Ishikawa (cell line): Measurements from ENCODE around the gene GATAD2A.

Experiments
- CREB1 ChIP-seq: IDR thresholded peaks from 2 replicates; pipeline ENCODE4 v1.6.1; 2012; ENCODE audit warnings: low read depth
- EGR1 ChIP-seq: IDR thresholded peaks from 2 replicates; pipeline ENCODE4 v1.6.1; 2012
- EP300 ChIP-seq: IDR thresholded peaks from 2 replicates; pipeline ENCODE4 v1.6.1; 2012; ENCODE audit warnings: borderline replicate concordance
- RAD21 ChIP-seq: IDR thresholded peaks from 2 replicates; pipeline ENCODE4 v1.6.1; 2012; ENCODE audit warnings: low read depth
- REST ChIP-seq: IDR thresholded peaks from 2 replicates; pipeline ENCODE4 v1.6.1; 2012; ENCODE audit warnings: low read depth, mild to moderate bottlenecking
- TAF1 ChIP-seq: IDR thresholded peaks from 2 replicates; pipeline ENCODE4 v1.6.1; 2012; ENCODE audit warnings: low read depth, mild to moderate bottlenecking
- YY1 ChIP-seq: IDR thresholded peaks from 2 replicates; pipeline ENCODE4 v1.6.1; 2012; ENCODE audit warnings: low read depth

DNA sequence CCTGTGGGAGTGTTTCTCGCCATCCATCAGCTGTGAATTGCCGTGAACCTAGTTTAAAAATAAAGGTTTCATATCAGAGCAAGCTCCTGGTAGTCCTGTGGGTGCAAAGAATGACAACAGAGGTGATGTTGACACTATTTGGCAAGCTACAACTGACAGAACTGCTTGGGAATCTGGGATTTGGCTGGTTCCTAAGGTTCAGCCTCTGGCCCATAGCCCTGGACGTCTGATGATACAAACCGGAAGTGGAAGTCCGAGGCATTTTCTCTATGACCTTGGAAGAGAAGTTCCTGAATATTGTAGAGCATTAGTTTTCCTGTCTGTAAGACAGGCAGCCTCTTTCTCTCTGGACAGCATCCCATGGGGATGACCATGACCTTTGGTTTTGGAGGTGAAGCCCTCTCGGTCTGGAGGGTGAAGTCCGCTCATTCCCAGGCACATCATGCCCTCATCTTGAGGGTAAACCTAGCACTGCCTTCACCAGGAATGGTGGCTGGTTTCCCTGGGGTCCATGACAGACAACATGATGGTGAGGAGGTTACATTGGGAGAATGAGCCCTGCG, 29.1 kb downstream of the GATAD2A start:
- TF ChIP-seq REST, result no peak
- no peak for TF ChIP-seq EGR1
- TF ChIP-seq YY1, result no peak
- TF ChIP-seq TAF1, result no peak
- TF ChIP-seq CREB1, result no peak
- no peak for TF ChIP-seq RAD21
- TF ChIP-seq EP300, result no peak
